ENCODE data around the gene EBLN1. TPM values are rescaled to one million over a fixed set of nuclear protein-coding genes. Genes with fewer than 3 reads are reported as not detected.

EBLN1 gene
- total RNA-seq (not detected), polyA plus RNA-seq (not detected)
- long read RNA-seq, donor 1 = 0 reads
- long read RNA-seq, donor 2 = 0 reads

DNA sequence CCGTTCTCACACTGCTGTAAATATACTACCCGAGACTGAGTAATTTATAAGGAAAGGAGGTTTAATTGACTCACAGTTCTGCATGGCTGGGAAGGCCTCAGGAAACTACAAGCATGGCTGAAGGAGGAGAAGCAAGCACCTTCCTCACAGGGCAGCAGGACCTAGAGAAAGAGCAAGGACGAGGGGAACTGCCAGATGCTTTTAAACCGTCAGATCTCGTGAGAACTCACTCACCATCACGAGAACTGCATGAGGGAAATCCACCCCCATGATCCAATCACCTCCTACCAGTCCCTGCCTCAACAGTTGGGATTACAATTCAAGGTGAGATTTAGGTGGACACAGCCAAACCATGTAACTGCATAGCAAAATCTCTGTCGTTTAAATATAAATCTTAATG is at the start of gene EBLN1:
Gene EBLN1 (minus strand): TSS at position 174 of the 400 bp plus-strand sequence. CDS start 8,032 bp downstream, outside the sequence.
- H3K27ac ChIP-seq (ENCODE audit: low read depth in 1 of 2, low read length in 2 of 2) = no peak within 1 kb of the TSS
- ATAC-seq (ENCODE audit: low FRiP score) (no peak), DNase-seq (no peak)
- no peaks in the 10 kb centered on the region for H3K36me3 ChIP-seq (ENCODE audit: control insufficient read depth in 1 of 2, insufficient read depth in 2 of 2, low read length in 1 of 2)
- H3K4me3 ChIP-seq (ENCODE audit: low read length in 2 of 2) = no peak within 1 kb of the TSS
- no peaks in the 10 kb centered on the region for H3K4me1 ChIP-seq (ENCODE audit: control insufficient read depth in 1 of 2, insufficient read depth in 2 of 2, low read length in 2 of 2)
- intact Hi-C loops (cut with DNase I) = no loop called here
- 75 to 76% methylated on average over 7 of the region's 7 CpGs for WGBS, 2 donors
- peaks cover 0 to 2% of the 10 kb centered on the region in 2 donors for H3K27me3 ChIP-seq (ENCODE audit: control insufficient read depth in 1 of 2, insufficient read depth in 2 of 2, low read length in 1 of 2)
- H3K9me3 ChIP-seq (ENCODE audit: control insufficient read depth, low read length) = no peaks in the 10 kb centered on the region

DNA sequence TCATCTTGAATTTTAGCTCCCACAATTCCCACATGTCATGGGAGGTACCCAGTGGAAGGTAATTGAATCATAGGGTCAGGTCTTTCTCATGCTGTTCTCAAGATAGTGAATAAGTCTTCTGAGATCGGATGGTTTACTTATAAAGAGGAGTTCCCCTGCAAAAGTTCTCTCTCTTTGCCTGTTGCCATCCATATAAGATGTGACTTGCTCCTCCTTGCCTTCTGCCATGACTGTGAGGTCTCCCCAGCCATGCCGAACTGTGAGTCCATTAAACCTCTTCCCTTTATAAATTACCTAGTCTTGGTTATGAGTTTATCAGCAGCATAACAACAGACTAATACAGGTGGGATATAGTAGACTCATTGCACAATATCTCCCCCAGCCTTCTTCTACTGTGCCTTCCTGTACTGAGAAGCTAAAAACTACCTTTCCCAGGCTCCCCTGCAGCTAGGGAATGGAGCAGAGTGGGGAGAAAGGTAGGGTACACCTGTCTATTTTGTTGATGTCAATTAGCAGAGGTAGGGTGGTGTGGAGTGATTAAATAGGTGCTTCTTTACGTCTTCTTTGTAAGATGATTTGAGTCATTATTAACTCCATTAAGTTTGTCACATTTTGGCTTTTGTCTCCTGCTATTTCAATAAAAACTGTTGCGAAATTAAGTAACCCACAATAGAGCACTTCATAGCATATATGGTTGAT is 48.2 kb upstream of the EBLN1 start:
- Histone ChIP-seq H3K27ac (ENCODE audit: low read depth in 1 of 2, low read length in 2 of 2) (no peak overlapping the region), H3K4me1 (ENCODE audit: control insufficient read depth in 1 of 2, insufficient read depth in 2 of 2, low read length in 2 of 2) (no peaks in the 10 kb centered on the region), H3K36me3 (ENCODE audit: control insufficient read depth in 1 of 2, insufficient read depth in 2 of 2, low read length in 1 of 2) (no peaks in the 10 kb centered on the region), H3K4me3 (ENCODE audit: low read length in 2 of 2) (no peak overlapping the region), H3K9me3 (ENCODE audit: control insufficient read depth, low read length) (peaks cover 2% of the 10 kb centered on the region), H3K27me3 (ENCODE audit: control insufficient read depth in 1 of 2, insufficient read depth in 2 of 2, low read length in 1 of 2) (no peaks in the 10 kb centered on the region)
- DNase-seq (no peak), ATAC-seq (ENCODE audit: low FRiP score) (no peak)
- WGBS, 2 donors = 92 to 96% methylated on average over 4 of the region's 4 CpGs
- intact Hi-C loops (cut with DNase I) = no loop called here

DNA sequence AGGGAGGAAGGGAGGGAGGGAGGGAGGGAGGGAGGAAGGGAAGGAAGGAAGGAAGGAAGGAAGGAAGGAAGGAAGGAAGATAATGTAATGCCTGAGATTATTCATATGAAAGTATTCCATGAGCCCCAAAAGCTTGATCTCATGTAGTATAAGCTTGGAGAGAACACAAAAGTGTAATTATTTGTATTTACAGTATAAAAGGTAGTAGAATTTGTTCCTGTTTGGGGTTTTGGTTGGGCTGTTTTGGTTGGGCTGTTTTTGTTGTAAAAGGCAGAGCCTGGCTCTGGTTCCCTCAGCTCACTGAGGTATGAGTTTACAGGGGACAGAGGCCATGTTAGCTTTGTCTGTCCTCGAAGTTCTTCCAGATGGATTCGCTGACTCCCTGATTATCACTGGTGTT is 45.3 kb upstream of the EBLN1 start:
- no peaks in the 10 kb centered on the region for H3K27me3 ChIP-seq (ENCODE audit: control insufficient read depth in 1 of 2, insufficient read depth in 2 of 2, low read length in 1 of 2)
- intact Hi-C loops (cut with DNase I) = no loop called here
- no peak overlapping the region for H3K4me3 ChIP-seq (ENCODE audit: low read length in 2 of 2)
- DNase-seq (no peak), ATAC-seq (ENCODE audit: low FRiP score) (no peak)
- no peaks in the 10 kb centered on the region for H3K36me3 ChIP-seq (ENCODE audit: control insufficient read depth in 1 of 2, insufficient read depth in 2 of 2, low read length in 1 of 2)
- peaks cover 2% of the 10 kb centered on the region for H3K9me3 ChIP-seq (ENCODE audit: control insufficient read depth, low read length)
- no peak overlapping the region for H3K27ac ChIP-seq (ENCODE audit: low read depth in 1 of 2, low read length in 2 of 2)
- WGBS, 2 donors = 86 to 91% methylated on average over 2 of the region's 2 CpGs
- H3K4me1 ChIP-seq (ENCODE audit: control insufficient read depth in 1 of 2, insufficient read depth in 2 of 2, low read length in 2 of 2) = no peaks in the 10 kb centered on the region

DNA sequence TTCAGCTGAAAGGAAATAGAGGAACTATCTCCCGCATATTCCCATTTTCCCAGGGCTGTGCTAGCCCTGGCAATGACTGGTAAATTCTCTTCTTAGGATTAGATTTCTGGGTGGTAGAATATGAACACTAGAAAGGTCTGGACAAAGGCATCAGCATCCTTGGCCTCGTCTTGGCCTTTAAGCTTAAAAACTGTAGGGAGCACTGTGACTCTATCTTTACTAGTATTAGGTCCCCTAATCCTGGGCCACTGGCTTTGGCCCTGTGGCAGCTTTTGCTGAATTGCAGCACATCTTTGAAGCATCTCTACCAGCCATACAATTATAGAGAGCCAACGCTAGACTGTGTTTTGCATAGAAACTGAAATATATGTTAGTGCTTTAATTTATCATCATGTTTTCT is 41.5 kb upstream of the EBLN1 start:
- H3K4me3 ChIP-seq (ENCODE audit: low read length in 2 of 2) = no peak overlapping the region
- H3K9me3 ChIP-seq (ENCODE audit: control insufficient read depth, low read length) = no peaks in the 10 kb centered on the region
- no peaks in the 10 kb centered on the region for H3K36me3 ChIP-seq (ENCODE audit: control insufficient read depth in 1 of 2, insufficient read depth in 2 of 2, low read length in 1 of 2)
- intact Hi-C loops (cut with DNase I) = loop anchor here (10.0 kb wide), 4 partner anchors 176 to 806 kb away; no protein-coding TSS in a partner anchor
- WGBS, 2 donors = 86 to 93% methylated on average over 3 of the region's 3 CpGs
- DNase-seq (no peak), ATAC-seq (ENCODE audit: low FRiP score) (no peak)
- no peaks in the 10 kb centered on the region for H3K27me3 ChIP-seq (ENCODE audit: control insufficient read depth in 1 of 2, insufficient read depth in 2 of 2, low read length in 1 of 2)
- no peaks in the 10 kb centered on the region for H3K4me1 ChIP-seq (ENCODE audit: control insufficient read depth in 1 of 2, insufficient read depth in 2 of 2, low read length in 2 of 2)
- H3K27ac ChIP-seq (ENCODE audit: low read depth in 1 of 2, low read length in 2 of 2) = no peak overlapping the region

DNA sequence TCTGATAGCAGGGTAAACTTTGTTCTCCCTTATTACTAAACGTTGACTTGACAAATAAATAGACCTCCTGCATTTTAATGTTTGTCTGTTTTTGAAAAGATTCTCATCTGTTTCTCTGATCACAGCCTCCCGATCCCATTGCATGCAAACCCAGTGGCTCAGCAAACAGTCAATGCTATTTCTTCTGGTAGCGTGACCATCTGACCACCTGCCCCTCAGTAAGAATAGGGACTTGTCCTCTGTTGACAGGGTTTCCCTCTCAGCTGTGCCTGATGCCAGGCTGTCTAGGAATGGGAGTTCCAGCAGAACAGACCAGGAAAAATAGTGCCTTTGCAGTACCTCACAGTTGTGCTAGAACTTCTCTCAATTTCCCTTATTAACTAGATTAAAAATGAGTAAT is 40.7 kb upstream of the EBLN1 start:
- Histone ChIP-seq H3K27ac (ENCODE audit: low read depth in 1 of 2, low read length in 2 of 2) (no peak overlapping the region), H3K4me3 (ENCODE audit: low read length in 2 of 2) (no peak overlapping the region), H3K9me3 (ENCODE audit: control insufficient read depth, low read length) (no peaks in the 10 kb centered on the region), H3K27me3 (ENCODE audit: control insufficient read depth in 1 of 2, insufficient read depth in 2 of 2, low read length in 1 of 2) (no peaks in the 10 kb centered on the region), H3K36me3 (ENCODE audit: control insufficient read depth in 1 of 2, insufficient read depth in 2 of 2, low read length in 1 of 2) (no peaks in the 10 kb centered on the region), H3K4me1 (ENCODE audit: control insufficient read depth in 1 of 2, insufficient read depth in 2 of 2, low read length in 2 of 2) (no peaks in the 10 kb centered on the region)
- ATAC-seq (ENCODE audit: low FRiP score) = no peak
- no peak for DNase-seq
- intact Hi-C loops (cut with DNase I) = loop anchor here (10.0 kb wide), 4 partner anchors 176 to 806 kb away; no protein-coding TSS in a partner anchor
- WGBS, 2 donors = 88 to 91% methylated on average over 3 of the region's 3 CpGs

DNA sequence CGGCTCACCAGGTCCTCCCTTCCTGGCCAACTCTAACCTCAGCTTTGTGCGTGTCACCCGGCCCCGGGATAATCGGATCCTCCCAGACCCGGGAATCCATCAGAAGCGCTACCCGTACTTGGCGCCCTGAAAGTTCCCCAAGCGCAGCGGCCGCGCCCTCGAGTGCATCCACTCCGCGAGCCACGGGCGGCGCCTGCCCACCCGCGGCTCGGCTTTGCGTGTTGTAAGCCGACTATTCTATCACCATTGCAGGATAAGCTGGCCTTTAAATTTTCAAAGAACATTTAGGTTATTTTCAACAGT is 35.7 kb upstream of the EBLN1 start:
- Histone ChIP-seq H3K9me3 (ENCODE audit: control insufficient read depth, low read length) (no peaks in the 10 kb centered on the region), H3K4me3 (ENCODE audit: low read length in 2 of 2) (no peak overlapping the region), H3K27me3 (ENCODE audit: control insufficient read depth in 1 of 2, insufficient read depth in 2 of 2, low read length in 1 of 2) (no peaks in the 10 kb centered on the region), H3K4me1 (ENCODE audit: control insufficient read depth in 1 of 2, insufficient read depth in 2 of 2, low read length in 2 of 2) (no peaks in the 10 kb centered on the region), H3K36me3 (ENCODE audit: control insufficient read depth in 1 of 2, insufficient read depth in 2 of 2, low read length in 1 of 2) (no peaks in the 10 kb centered on the region), H3K27ac (ENCODE audit: low read depth in 1 of 2, low read length in 2 of 2) (peak overlapping the region in 1 of 2 donors; percentile 92)
- 64 to 65% methylated on average over 24 of the region's 24 CpGs for WGBS, 2 donors
- ATAC-seq (ENCODE audit: low FRiP score) (peak; percentile 55), DNase-seq (peak; percentile 72 to 87)
- intact Hi-C loops (cut with DNase I) = loop anchor here (2.0 to 10.0 kb wide), 7 partner anchors 25 to 811 kb away; partner anchors contain the start of genes COMMD3 (in 2 of the 2) and DNAJC1 (in 1 of the 2)

DNA sequence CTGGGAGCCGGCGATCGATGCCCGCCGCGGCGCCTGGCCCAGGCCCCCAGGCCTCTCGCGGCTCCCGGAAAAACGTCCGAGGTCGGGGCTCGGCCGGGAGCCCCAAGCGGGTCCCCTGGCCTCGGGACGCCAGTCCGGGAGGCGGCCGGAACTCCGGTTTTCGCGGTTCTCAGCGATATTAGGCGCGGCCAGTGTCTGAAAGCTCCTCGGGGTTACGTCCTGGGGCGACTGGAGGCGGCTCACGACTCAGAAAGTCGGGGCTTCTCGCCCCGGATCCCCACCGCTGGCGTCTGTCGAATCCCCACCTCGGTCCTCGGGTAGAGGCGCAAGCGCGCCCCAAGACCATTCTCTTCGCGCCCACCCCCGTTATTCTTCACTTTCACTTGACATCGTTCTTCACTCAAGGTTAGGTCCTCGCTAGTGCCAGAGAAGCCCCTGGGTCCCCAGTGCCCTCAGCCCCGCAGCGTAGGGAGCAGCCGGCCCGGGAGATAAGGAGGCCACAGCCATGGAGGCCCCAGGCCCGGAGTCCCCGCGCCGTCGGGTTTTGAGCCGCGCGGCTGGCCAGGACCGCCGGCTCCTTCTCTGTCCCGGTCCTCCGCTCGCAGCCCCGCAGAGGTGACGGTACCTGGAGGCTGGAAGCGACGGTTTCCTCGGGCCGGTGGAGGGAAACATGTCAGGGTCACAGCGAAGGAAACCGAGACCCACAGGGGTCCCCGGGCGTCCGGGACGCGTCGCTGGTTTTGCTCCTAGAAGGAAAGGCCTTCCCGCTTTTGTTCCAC is 35.2 kb upstream of the EBLN1 start:
- no peaks in the 10 kb centered on the region for H3K36me3 ChIP-seq (ENCODE audit: control insufficient read depth in 1 of 2, insufficient read depth in 2 of 2, low read length in 1 of 2)
- H3K27ac ChIP-seq (ENCODE audit: low read depth in 1 of 2, low read length in 2 of 2) = peak overlapping the region; percentile 92 to 93
- intact Hi-C loops (cut with DNase I) = loop anchor here (2.0 to 10.0 kb wide), 7 partner anchors 24 to 812 kb away; partner anchors contain the start of genes COMMD3 (in 2 of the 2) and DNAJC1 (in 1 of the 2)
- ATAC-seq (ENCODE audit: low FRiP score) (peak; percentile 84), DNase-seq (peak; percentile 66 to 81)
- no peaks in the 10 kb centered on the region for H3K4me1 ChIP-seq (ENCODE audit: control insufficient read depth in 1 of 2, insufficient read depth in 2 of 2, low read length in 2 of 2)
- peak overlapping the region; percentile 65 to 80 for H3K4me3 ChIP-seq (ENCODE audit: low read length in 2 of 2)
- no peaks in the 10 kb centered on the region for H3K9me3 ChIP-seq (ENCODE audit: control insufficient read depth, low read length)
- 12 to 16% methylated on average over 63 to 80 of the region's 80 CpGs for WGBS, 2 donors
- no peaks in the 10 kb centered on the region for H3K27me3 ChIP-seq (ENCODE audit: control insufficient read depth in 1 of 2, insufficient read depth in 2 of 2, low read length in 1 of 2)

DNA sequence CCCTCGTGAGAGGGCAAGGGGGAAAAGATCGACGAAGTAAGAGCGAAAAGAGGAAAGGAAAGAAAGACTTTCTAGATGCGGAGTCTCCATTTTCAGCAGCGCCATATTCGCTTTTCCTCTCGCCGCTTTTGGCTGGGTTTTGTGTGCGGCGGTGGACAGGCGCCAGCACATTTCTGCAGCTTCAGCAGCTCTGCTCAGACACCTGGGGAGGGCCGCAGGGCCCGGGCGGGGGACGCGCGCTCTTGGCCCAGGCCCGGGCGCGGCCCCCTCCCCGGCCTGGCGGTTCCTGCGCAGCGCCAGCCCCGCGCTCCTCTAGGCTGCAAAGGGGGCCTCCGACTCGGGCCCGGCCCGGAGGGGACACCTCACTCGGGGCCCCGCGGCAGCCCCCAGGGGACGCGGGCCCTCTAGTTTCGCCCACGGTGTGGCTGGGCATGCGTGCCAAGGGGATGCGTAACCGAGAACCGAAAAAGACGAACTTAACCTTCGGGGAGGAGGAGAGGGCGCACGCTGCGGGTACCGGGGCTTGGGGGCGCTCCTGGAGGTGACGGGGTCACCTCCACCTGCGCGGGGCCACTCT is 34.5 kb upstream of the EBLN1 start:
- no peaks in the 10 kb centered on the region for H3K36me3 ChIP-seq (ENCODE audit: control insufficient read depth in 1 of 2, insufficient read depth in 2 of 2, low read length in 1 of 2)
- H3K4me3 ChIP-seq (ENCODE audit: low read length in 2 of 2) = peak overlapping the region; percentile 65 to 80
- intact Hi-C loops (cut with DNase I) = loop anchor here (2.0 to 10.0 kb wide), 7 partner anchors 24 to 812 kb away; partner anchors contain the start of genes COMMD3 (in 2 of the 2) and DNAJC1 (in 1 of the 2)
- ATAC-seq (ENCODE audit: low FRiP score) = peak; percentile 91
- H3K9me3 ChIP-seq (ENCODE audit: control insufficient read depth, low read length) = no peaks in the 10 kb centered on the region
- 0 to 1% methylated on average over 49 to 52 of the region's 52 CpGs for WGBS, 2 donors
- no peaks in the 10 kb centered on the region for H3K27me3 ChIP-seq (ENCODE audit: control insufficient read depth in 1 of 2, insufficient read depth in 2 of 2, low read length in 1 of 2)
- peak; percentile 73 to 87 for DNase-seq
- H3K27ac ChIP-seq (ENCODE audit: low read depth in 1 of 2, low read length in 2 of 2) = peak overlapping the region; percentile 92 to 93
- H3K4me1 ChIP-seq (ENCODE audit: control insufficient read depth in 1 of 2, insufficient read depth in 2 of 2, low read length in 2 of 2) = no peaks in the 10 kb centered on the region
